ENCODE measurements around the gene ZNF19. TPM values are rescaled to one million over a fixed set of nuclear protein-coding genes. Genes with fewer than 3 reads are reported as not detected.

The ZNF19 gene
- total and polyA plus RNA-seq, 2 donors (not counting 3 experiments of a cell fraction or from before 2014, with no cell fraction given): 0.98 to 2.6 TPM

GRCh38 chr16:71492786-71493185 is 3.7 kb upstream of the ZNF19 start:
- intact Hi-C loops (cut with micrococcal nuclease) (no loop called here), dilution Hi-C loops (cut with MboI; ENCODE audit: extremely low pct_ligation_motif_present, low sequenced_read_pairs) (no loop called here)
- Histone ChIP-seq H3K79me2 (ENCODE audit: control insufficient read depth, insufficient read depth, low read length) (no peaks in the 10 kb centered on the region), H3K4me3 (replicated peaks in 1 of 3; ENCODE audit: insufficient read depth in 1 of 3, low read depth in 1 of 3, low read length in 3 of 3) (no peak overlapping the region), H3K9me3 (replicated peaks; ENCODE audit: control insufficient read depth, insufficient read depth, low read length) (no peaks in the 10 kb centered on the region), H3K27ac (ENCODE audit: insufficient read depth, low read depth, low read length) (no peak overlapping the region), H3K4me2 (ENCODE audit: insufficient read depth, low read length) (no peak overlapping the region), H4K20me1 (replicated peaks; ENCODE audit: control insufficient read depth, extremely low read depth, insufficient read depth, low read length) (no peaks in the 10 kb centered on the region), H3K9ac (replicated peaks; ENCODE audit: extremely low read depth, insufficient read depth, low read length) (no peak overlapping the region), H3K36me3 (ENCODE audit: control insufficient read depth in 2 of 2, extremely low read depth in 1 of 2, insufficient read depth in 2 of 2, low read length in 2 of 2) (no peaks in the 10 kb centered on the region), H2AFZ (ENCODE audit: low read depth, low read length) (no peak overlapping the region), H3K9me1 (replicated peaks; ENCODE audit: control insufficient read depth, extremely low read depth, insufficient read depth, low read length) (no peaks in the 10 kb centered on the region), H3K27me3 (ENCODE audit: control insufficient read depth in 2 of 2, insufficient read depth in 2 of 2, low read length in 2 of 2) (peaks cover 0 to 5% of the 10 kb centered on the region in 2 experiments), H3K4me1 (ENCODE audit: control insufficient read depth, extremely low read depth, insufficient read depth, low read length) (no peaks in the 10 kb centered on the region)
- FAIRE-seq: no peak
- POLR2A ChIA-PET: no interaction called here
- CTCF ChIA-PET: interaction anchor here (1.7 to 2.9 kb wide), 2 partner anchors 31 to 79 kb away, joined by 4 to 17 read pairs; partner anchors contain the start of gene ZNF23
- DNase-seq (ENCODE audit: low read depth, low spot score): no peak
- no TSS peak for BruUV-seq (replicated peaks)
- TF ChIP-seq POLR2A (IDR thresholded peaks at IDR 0.05; ENCODE audit: low read depth, low read length) (no peak), MYC (IDR thresholded peaks at IDR 0.05; ENCODE audit: low read depth, low read length) (no peak), FOS (IDR thresholded peaks at IDR 0.05; ENCODE audit: borderline replicate concordance, insufficient read depth, low read length) (no peak), CTCF (IDR thresholded peaks at IDR 0.05; ENCODE audit: extremely low read depth in 1 of 2, insufficient read depth in 1 of 2, low read depth in 1 of 2, low read length in 2 of 2) (no peak), POLR2AphosphoS5 (IDR thresholded peaks at IDR 0.05; ENCODE audit: insufficient read depth, low read depth, low read length) (no peak), EZH2 (IDR thresholded peaks at IDR 0.05; ENCODE audit: borderline replicate concordance, low read depth, low read length, severe bottlenecking) (no peak), MAX (IDR thresholded peaks at IDR 0.05; ENCODE audit: insufficient read depth, insufficient read length) (no peak), GATA2 (IDR thresholded peaks at IDR 0.05; ENCODE audit: insufficient read depth, insufficient read length, low read depth, low read length) (no peak), JUN (IDR thresholded peaks at IDR 0.05; ENCODE audit: borderline replicate concordance, insufficient read depth, insufficient read length, low read depth) (no peak)

Measured in endothelial cell of umbilical vein (primary cell).